H9 (cell line): ENCODE data around the gene MARK2. TPM values are rescaled to one million over a fixed set of nuclear protein-coding genes. Genes with fewer than 3 reads are reported as not detected.

Experiments used
- DNase-seq: peaks from one replicate; pipeline ENCODE4 v3.0.0-alpha.2; 2017
- H2AFZ ChIP-seq: one replicate; pipeline ENCODE4 v1.6.1; 2013; ENCODE audit warnings: mild to moderate bottlenecking, low read length, control low read depth, moderate library complexity
- H2AK5ac ChIP-seq: 2 replicates; pipeline ENCODE4 v1.6.1; 2013; ENCODE audit warnings: low read length, control low read depth, mixed read lengths; ENCODE audit not compliant: insufficient read length
- H2BK120ac ChIP-seq: one replicate; pipeline ENCODE4 v1.6.1; 2013; ENCODE audit warnings: low read depth, mild to moderate bottlenecking, low read length, control low read depth, inconsistent platforms; ENCODE audit not compliant: poor library complexity, severe bottlenecking
- H2BK12ac ChIP-seq: 2 replicates; pipeline ENCODE4 v1.6.1; 2013; ENCODE audit warnings: low read length, control low read depth, mixed read lengths, low read depth; ENCODE audit not compliant: insufficient read length
- H2BK15ac ChIP-seq: 2 replicates; pipeline ENCODE4 v1.6.1; 2013; ENCODE audit warnings: low read depth, low read length, control low read depth
- H2BK20ac ChIP-seq: one replicate; pipeline ENCODE4 v1.6.1; 2013; ENCODE audit warnings: low read depth, mild to moderate bottlenecking, low read length, control low read depth, inconsistent platforms; ENCODE audit not compliant: poor library complexity, severe bottlenecking
- H2BK5ac ChIP-seq: 2 replicates; pipeline ENCODE4 v1.6.1; 2013; ENCODE audit warnings: low read length, control low read depth, mixed read lengths; ENCODE audit not compliant: insufficient read length
- H3K14ac ChIP-seq: 2 replicates; pipeline ENCODE4 v1.6.1; 2013; ENCODE audit warnings: low read length, control low read depth; ENCODE audit not compliant: insufficient read depth
- H3K18ac ChIP-seq: 2 replicates; pipeline ENCODE4 v1.6.1; 2013; ENCODE audit warnings: low read depth, mild to moderate bottlenecking, mixed read lengths, low read length, control low read depth; ENCODE audit not compliant: insufficient read length
- H3K23ac ChIP-seq: 2 replicates; pipeline ENCODE4 v1.6.1; 2013; ENCODE audit warnings: low read length, control low read depth, mixed read lengths, low read depth; ENCODE audit not compliant: insufficient read length
- H3K23me2 ChIP-seq: 2 replicates; pipeline ENCODE4 v1.6.1; 2013; ENCODE audit warnings: low read depth, mild to moderate bottlenecking, mixed read lengths, low read length, control low read depth; ENCODE audit not compliant: insufficient read length, poor library complexity, severe bottlenecking
- H3K27ac ChIP-seq: 2 replicates; pipeline ENCODE4 v1.5.1; 2013; ENCODE audit warnings: low read length, control low read depth, mixed read lengths, low read depth; ENCODE audit not compliant: insufficient read length
- H3K27me3 ChIP-seq: 2 replicates; pipeline ENCODE4 v1.6.1; 2013; ENCODE audit warnings: low read length, control low read depth, inconsistent platforms; ENCODE audit not compliant: insufficient read depth
- H3K4ac ChIP-seq: 2 replicates; pipeline ENCODE4 v1.6.1; 2013; ENCODE audit warnings: low read depth, mild to moderate bottlenecking, control low read depth, inconsistent platforms, low read length, moderate library complexity
- H3K4me1 ChIP-seq: 2 replicates; pipeline ENCODE4 v1.6.1; 2013; ENCODE audit warnings: low read length, control low read depth, inconsistent platforms; ENCODE audit not compliant: insufficient read depth
- H3K4me2 ChIP-seq: 2 replicates; pipeline ENCODE4 v1.6.1; 2013; ENCODE audit warnings: low read length, control low read depth, mixed read lengths; ENCODE audit not compliant: insufficient read length, insufficient read depth
- H3K56ac ChIP-seq: 2 replicates; pipeline ENCODE4 v1.6.1; 2013; ENCODE audit warnings: low read depth, mild to moderate bottlenecking, mixed read lengths, low read length, control low read depth; ENCODE audit not compliant: insufficient read length
- H3K79me1 ChIP-seq: 2 replicates; pipeline ENCODE4 v1.6.1; 2013; ENCODE audit warnings: low read depth, mild to moderate bottlenecking, moderate library complexity, low read length, control low read depth, inconsistent platforms; ENCODE audit not compliant: insufficient read depth, poor library complexity, severe bottlenecking
- H3K79me2 ChIP-seq: 2 replicates; pipeline ENCODE4 v1.6.1; 2013; ENCODE audit warnings: low read length, control low read depth, inconsistent platforms; ENCODE audit not compliant: insufficient read depth
- H3K9ac ChIP-seq: 2 replicates; pipeline ENCODE4 v1.6.1; 2013; ENCODE audit warnings: low read length, control low read depth, mixed read lengths; ENCODE audit not compliant: insufficient read length; ENCODE audit errors: extremely low read depth
- H3K9me3 ChIP-seq: one replicate; pipeline ENCODE4 v1.6.1; 2013; ENCODE audit warnings: low read depth, low read length, inconsistent platforms; ENCODE audit not compliant: control insufficient read depth
- H3T11ph ChIP-seq: one replicate; pipeline ENCODE4 v1.6.1; 2013; ENCODE audit warnings: mild to moderate bottlenecking, low read length, control low read depth, inconsistent platforms
- H4K20me1 ChIP-seq: one replicate; pipeline ENCODE4 v1.6.1; 2013; ENCODE audit not compliant: control insufficient read depth, insufficient read length, insufficient read depth
- H4K5ac ChIP-seq: 2 replicates; pipeline ENCODE4 v1.6.1; 2013; ENCODE audit warnings: low read depth, mild to moderate bottlenecking, mixed read lengths, low read length, control low read depth; ENCODE audit not compliant: insufficient read length
- H4K8ac ChIP-seq: replicated peaks from 2 replicates; pipeline ENCODE4 v1.6.1; 2013; ENCODE audit warnings: low read length, control low read depth, mixed read lengths, low read depth; ENCODE audit not compliant: insufficient read length
- H4K91ac ChIP-seq: 2 replicates; pipeline ENCODE4 v1.6.1; 2013; ENCODE audit warnings: low read depth, mild to moderate bottlenecking, moderate library complexity, mixed read lengths, low read length, control low read depth; ENCODE audit not compliant: insufficient read length
- H3K27ac Mint-ChIP-seq, 3 experiments: 2 replicates in 2 of 3; 3 replicates in 1 of 3; pipeline ENCODE4 v1.8.0; 2020 to 2021; ENCODE audit warnings: mixed read lengths in 3 of 3, mild to moderate bottlenecking in 1 of 3, moderate library complexity in 1 of 3
- H3K27me3 Mint-ChIP-seq: 2 replicates; pipeline ENCODE4 v1.8.0; 2021; ENCODE audit warnings: low read depth, mild to moderate bottlenecking, moderate library complexity, mixed read lengths
- H3K36me3 Mint-ChIP-seq, 3 experiments: 2 replicates in 2 of 3; 3 replicates in 1 of 3; pipeline ENCODE4 v1.8.0; 2020 to 2021; ENCODE audit warnings: low read depth in 3 of 3, mixed read lengths in 3 of 3; ENCODE audit not compliant: insufficient read depth in 1 of 3
- H3K4me1 Mint-ChIP-seq, 2 experiments: 2 replicates each; pipeline ENCODE4 v1.8.0; 2020; ENCODE audit warnings: mixed read lengths in 2 of 2
- H3K4me3 Mint-ChIP-seq, 2 experiments: 2 replicates in 1 of 2; 3 replicates in 1 of 2; pipeline ENCODE4 v1.8.0; 2020 to 2021; ENCODE audit warnings: mild to moderate bottlenecking in 2 of 2, mixed read lengths in 2 of 2, moderate library complexity in 1 of 2
- H3K9me3 Mint-ChIP-seq, 2 experiments: 2 replicates in 1 of 2; 3 replicates in 1 of 2; pipeline ENCODE4 v1.8.0; 2020; ENCODE audit warnings: mild to moderate bottlenecking in 2 of 2, mixed read lengths in 2 of 2, moderate library complexity in 1 of 2
- WGBS: extraction: QIAGEN DNeasy Blood & Tissue Kit; methylation state at CpG from one replicate; pipeline ENCODE4 v1.1.7; 2013; ENCODE audit warnings: missing lambda C conversion rate, low lambda C conversion rate, mixed read lengths; ENCODE audit not compliant: insufficient read length; ENCODE audit errors: extremely low coverage; 5-methylcytosine and 5-hydroxymethylcytosine counted together
- total RNA-seq: library from RNA; stranded (reverse); gene quantifications from 2 replicates; pipeline ENCODE4 v1.2.1, GENCODE V29; 2021
- TF ChIP-seq, protein P1 (sequence below): fragments of 200-600 bp; sonication (generic); conservative IDR thresholded peaks from 3 replicates; pipeline ENCODE4 v1.8.0; 2021; ENCODE audit warnings: antibody characterized with exemption, mild to moderate bottlenecking

MARK2 gene
- total RNA-seq, 1 experiment from 2014 or later, result 45.7 TPM

DNA sequence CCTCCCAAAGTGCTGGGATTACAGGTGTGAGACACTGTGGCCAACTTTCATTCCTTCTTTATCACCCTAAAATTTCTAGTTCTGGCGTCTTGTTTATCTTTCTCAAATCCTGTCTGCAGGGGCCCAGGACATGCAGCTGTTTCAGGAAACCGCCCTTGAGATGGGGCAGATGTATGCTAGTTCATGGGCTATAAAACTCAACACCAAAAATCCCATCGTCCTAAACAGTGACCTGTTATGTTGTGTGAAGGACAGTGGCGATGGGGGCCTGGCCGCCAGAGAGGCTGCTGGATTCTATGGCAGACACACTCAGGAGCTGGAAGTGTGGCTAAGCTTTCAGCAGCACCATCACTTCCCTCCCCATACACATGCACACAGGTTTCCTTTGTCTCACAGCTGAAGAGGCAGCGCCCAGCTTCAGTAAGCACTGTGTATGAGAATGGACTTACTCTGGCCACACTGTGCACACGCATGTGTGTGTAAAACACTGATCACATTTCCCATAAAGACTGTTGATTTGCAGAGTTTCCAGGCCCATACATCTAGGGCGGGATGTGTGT, 36.7 kb downstream of the MARK2 start:
- H2AFZ ChIP-seq, result no peak overlapping the region
- H3K27me3 ChIP-seq, result no peaks in the 10 kb centered on the region
- no peak overlapping the region for H4K91ac ChIP-seq
- H3K4ac ChIP-seq, result no peak overlapping the region
- H3K4me1 ChIP-seq, result peaks cover 10% of the 10 kb centered on the region; the same call in 1 of the 2 replicates
- Mint-ChIP-seq H3K4me1 (peaks cover 39 to 45% of the 10 kb centered on the region in 2 experiments), H3K9me3 (no peaks in the 10 kb centered on the region), H3K27me3 (no peaks in the 10 kb centered on the region), H3K4me3 (no peak overlapping the region), H3K36me3 (peaks cover 3 to 8% (median 5%) of the 10 kb centered on the region in 3 experiments), H3K27ac (no peak overlapping the region; a peak in 1 of 7 replicates)
- no peak overlapping the region for H3K14ac ChIP-seq
- no peak overlapping the region for H3T11ph ChIP-seq
- H2AK5ac ChIP-seq, result no peak overlapping the region
- no peaks in the 10 kb centered on the region for H3K23me2 ChIP-seq
- no peak overlapping the region for H2BK20ac ChIP-seq
- no peak overlapping the region for H3K9ac ChIP-seq
- H4K20me1 ChIP-seq, result no peaks in the 10 kb centered on the region
- no peak overlapping the region for H2BK5ac ChIP-seq
- no peak overlapping the region for H3K56ac ChIP-seq
- WGBS, result no CpG with 5 or more reads among the region's 8 CpGs
- no peak overlapping the region for H4K8ac ChIP-seq
- no peak overlapping the region for H2BK15ac ChIP-seq
- H2BK12ac ChIP-seq, result no peak overlapping the region
- no peak overlapping the region for H4K5ac ChIP-seq
- H3K9me3 ChIP-seq, result no peaks in the 10 kb centered on the region
- no peak overlapping the region for H3K23ac ChIP-seq
- TF ChIP-seq, protein P1, sequence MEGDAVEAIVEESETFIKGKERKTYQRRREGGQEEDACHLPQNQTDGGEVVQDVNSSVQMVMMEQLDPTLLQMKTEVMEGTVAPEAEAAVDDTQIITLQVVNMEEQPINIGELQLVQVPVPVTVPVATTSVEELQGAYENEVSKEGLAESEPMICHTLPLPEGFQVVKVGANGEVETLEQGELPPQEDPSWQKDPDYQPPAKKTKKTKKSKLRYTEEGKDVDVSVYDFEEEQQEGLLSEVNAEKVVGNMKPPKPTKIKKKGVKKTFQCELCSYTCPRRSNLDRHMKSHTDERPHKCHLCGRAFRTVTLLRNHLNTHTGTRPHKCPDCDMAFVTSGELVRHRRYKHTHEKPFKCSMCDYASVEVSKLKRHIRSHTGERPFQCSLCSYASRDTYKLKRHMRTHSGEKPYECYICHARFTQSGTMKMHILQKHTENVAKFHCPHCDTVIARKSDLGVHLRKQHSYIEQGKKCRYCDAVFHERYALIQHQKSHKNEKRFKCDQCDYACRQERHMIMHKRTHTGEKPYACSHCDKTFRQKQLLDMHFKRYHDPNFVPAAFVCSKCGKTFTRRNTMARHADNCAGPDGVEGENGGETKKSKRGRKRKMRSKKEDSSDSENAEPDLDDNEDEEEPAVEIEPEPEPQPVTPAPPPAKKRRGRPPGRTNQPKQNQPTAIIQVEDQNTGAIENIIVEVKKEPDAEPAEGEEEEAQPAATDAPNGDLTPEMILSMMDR, result no peak
- peaks cover 9% of the 10 kb centered on the region for H3K79me1 ChIP-seq
- H3K4me2 ChIP-seq, result no peak overlapping the region
- no peak for DNase-seq
- no peak overlapping the region for H2BK120ac ChIP-seq
- H3K79me2 ChIP-seq, result peaks cover 12% of the 10 kb centered on the region; the same call in 1 of the 2 replicates
- no peak overlapping the region for H3K18ac ChIP-seq
- H3K27ac ChIP-seq, result no peak overlapping the region
